ENCODE results near the gene CKS1B. TPM values are rescaled to one million over a fixed set of nuclear protein-coding genes. Genes with fewer than 3 reads are reported as not detected.

The CKS1B gene
- total RNA-seq, 2 experiments from 2014 or later = 204 to 230 TPM

GRCh38 chr1:155001675-155002463, 27.4 kb downstream of the CKS1B start:
- H3K9me3 ChIP-seq (ENCODE audit: low read length) = no peaks in the 10 kb centered on the region
- H2AFZ ChIP-seq (ENCODE audit: low read length) = peak overlapping the region; percentile 79; the same call in 1 of the 2 replicates
- peak overlapping the region; percentile 94 for H3K4me2 ChIP-seq (ENCODE audit: low read length)
- TF ChIP-seq, protein P1, sequence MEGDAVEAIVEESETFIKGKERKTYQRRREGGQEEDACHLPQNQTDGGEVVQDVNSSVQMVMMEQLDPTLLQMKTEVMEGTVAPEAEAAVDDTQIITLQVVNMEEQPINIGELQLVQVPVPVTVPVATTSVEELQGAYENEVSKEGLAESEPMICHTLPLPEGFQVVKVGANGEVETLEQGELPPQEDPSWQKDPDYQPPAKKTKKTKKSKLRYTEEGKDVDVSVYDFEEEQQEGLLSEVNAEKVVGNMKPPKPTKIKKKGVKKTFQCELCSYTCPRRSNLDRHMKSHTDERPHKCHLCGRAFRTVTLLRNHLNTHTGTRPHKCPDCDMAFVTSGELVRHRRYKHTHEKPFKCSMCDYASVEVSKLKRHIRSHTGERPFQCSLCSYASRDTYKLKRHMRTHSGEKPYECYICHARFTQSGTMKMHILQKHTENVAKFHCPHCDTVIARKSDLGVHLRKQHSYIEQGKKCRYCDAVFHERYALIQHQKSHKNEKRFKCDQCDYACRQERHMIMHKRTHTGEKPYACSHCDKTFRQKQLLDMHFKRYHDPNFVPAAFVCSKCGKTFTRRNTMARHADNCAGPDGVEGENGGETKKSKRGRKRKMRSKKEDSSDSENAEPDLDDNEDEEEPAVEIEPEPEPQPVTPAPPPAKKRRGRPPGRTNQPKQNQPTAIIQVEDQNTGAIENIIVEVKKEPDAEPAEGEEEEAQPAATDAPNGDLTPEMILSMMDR (conservative IDR thresholded peaks at IDR 0.05; ENCODE audit: low read length) = peak; percentile 74
- no peak for TF ChIP-seq EZH2phosphoT487 (IDR thresholded peaks at IDR 0.05; ENCODE audit: borderline replicate concordance, low read depth, low read length)
- H3K79me2 ChIP-seq (ENCODE audit: insufficient read depth, low read depth, low read length) = peaks cover 10% of the 10 kb centered on the region; the same call in 1 of the 2 replicates
- POLR2A ChIA-PET = interaction anchor here (0.6 to 1.9 kb wide), 3 partner anchors 19 to 50 kb away, joined by 3 to 6 read pairs (median 4); partner anchors contain the start of genes FLAD1 and PBXIP1
- BruUV-seq (replicated peaks) = no TSS peak
- H3K4me3 ChIP-seq (ENCODE audit: low read depth, low read length, poor library complexity, severe bottlenecking) = peak overlapping the region; percentile 71
- DNase-seq (ENCODE audit: low spot score) = peak; percentile 98
- CTCF ChIA-PET (ENCODE audit: unreplicated experiment) = interaction anchor here (1.7 kb wide), 1 partner anchor 15 kb away, joined by 5 read pairs; no protein-coding TSS in a partner anchor
- H3K4me1 ChIP-seq (ENCODE audit: insufficient read depth, low read length, poor library complexity, severe bottlenecking) = peaks cover 65% of the 10 kb centered on the region
- no peaks in the 10 kb centered on the region for H4K20me1 ChIP-seq (ENCODE audit: insufficient read depth, low read length)
- intact Hi-C loops (cut with micrococcal nuclease; ENCODE audit: unreplicated experiment) = loop anchor here (1.0 to 5.0 kb wide), 5 partner anchors 15 to 140 kb away; partner anchors contain the start of genes ADAM15 and EFNA4
- H3K9me2 ChIP-seq (ENCODE audit: insufficient read depth, low read length) = no peaks in the 10 kb centered on the region
- peak overlapping the region; percentile 92 for H3K27ac ChIP-seq (ENCODE audit: low read depth, low read length, poor library complexity, severe bottlenecking)
- H3K36me3 ChIP-seq (ENCODE audit: insufficient read depth, low read length) = no peaks in the 10 kb centered on the region

DNA sequence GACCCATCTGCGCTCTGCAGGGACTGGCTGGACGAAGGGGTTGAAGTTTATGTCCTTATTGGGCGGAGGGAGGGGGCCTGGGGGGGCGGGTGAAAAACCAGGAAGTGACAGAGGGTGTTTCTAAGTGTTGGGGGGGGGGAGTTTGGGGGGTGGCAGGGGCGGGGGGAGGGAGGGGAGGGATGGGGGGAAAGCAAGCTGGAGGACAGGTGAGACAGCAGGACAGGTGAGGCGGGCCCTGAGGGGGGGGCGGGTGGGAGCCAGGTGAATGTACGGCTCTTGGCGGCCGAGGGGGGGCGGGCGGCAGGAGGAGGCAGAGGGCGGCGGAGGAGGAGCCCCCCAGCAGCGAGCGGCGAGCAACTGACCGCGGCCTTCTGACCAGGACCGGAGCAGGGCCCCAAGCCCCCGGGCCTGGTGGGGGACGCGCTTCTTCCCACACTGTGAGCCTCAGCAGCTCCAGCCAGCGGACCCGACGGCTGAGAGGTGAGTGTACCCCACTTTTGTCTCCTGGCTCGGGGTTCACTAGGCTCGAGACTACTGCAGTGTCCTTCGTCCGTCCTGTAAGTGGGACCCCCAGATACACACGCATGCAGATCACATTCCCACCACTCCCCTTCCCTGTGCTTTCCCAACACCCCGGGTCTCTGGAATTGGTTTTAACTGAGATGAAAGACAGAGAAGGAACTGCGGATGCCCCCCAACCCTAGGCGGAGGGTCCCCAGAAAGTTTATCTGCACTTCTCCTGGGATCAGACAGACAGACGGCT, 28.2 kb downstream of the CKS1B start, which contains the start of gene ZBTB7B:
ZBTB7B (plus strand) TSS at position 339 of the 763 bp plus-strand sequence. CDS start 11,859 bp downstream, outside the sequence.
- H3K9me3 ChIP-seq (ENCODE audit: low read length) = no peaks in the 10 kb centered on the region
- H3K79me2 ChIP-seq (ENCODE audit: insufficient read depth, low read depth, low read length) = peaks cover 10% of the 10 kb centered on the region; the same call in 1 of the 2 replicates
- no peak for TF ChIP-seq EZH2phosphoT487 (IDR thresholded peaks at IDR 0.05; ENCODE audit: borderline replicate concordance, low read depth, low read length)
- TF ChIP-seq, protein P1 (conservative IDR thresholded peaks at IDR 0.05; ENCODE audit: low read length) = no peak
- peak within 1 kb of the TSS; percentile 23; the same call in 1 of the 2 replicates for H2AFZ ChIP-seq (ENCODE audit: low read length)
- H4K20me1 ChIP-seq (ENCODE audit: insufficient read depth, low read length) = no peaks in the 10 kb centered on the region
- H3K4me1 ChIP-seq (ENCODE audit: insufficient read depth, low read length, poor library complexity, severe bottlenecking) = peaks cover 69% of the 10 kb centered on the region
- ChIA-PET POLR2A (interaction anchor here (0.5 to 2.0 kb wide), 2 partner anchors 14 to 572 kb away, joined by 3 to 10 read pairs; no protein-coding TSS in a partner anchor), CTCF (ENCODE audit: unreplicated experiment) (interaction anchor here (1.7 kb wide), 1 partner anchor 15 kb away, joined by 5 read pairs; no protein-coding TSS in a partner anchor)
- peak within 1 kb of the TSS; percentile 92 for H3K27ac ChIP-seq (ENCODE audit: low read depth, low read length, poor library complexity, severe bottlenecking)
- peak within 1 kb of the TSS; percentile 94 for H3K4me2 ChIP-seq (ENCODE audit: low read length)
- intact Hi-C loops (cut with micrococcal nuclease; ENCODE audit: unreplicated experiment) = loop anchor here (1.0 to 5.0 kb wide), 3 partner anchors 15 to 140 kb away; no protein-coding TSS in a partner anchor
- no peaks in the 10 kb centered on the region for H3K9me2 ChIP-seq (ENCODE audit: insufficient read depth, low read length)
- no TSS peak for BruUV-seq (replicated peaks)
- DNase-seq (ENCODE audit: low spot score) = no peak
- peak within 1 kb of the TSS; percentile 87 for H3K4me3 ChIP-seq (ENCODE audit: low read depth, low read length, poor library complexity, severe bottlenecking)
- no peaks in the 10 kb centered on the region for H3K36me3 ChIP-seq (ENCODE audit: insufficient read depth, low read length)

Measured in OCI-LY7 (cell line).